Gastrocnemius medialis (tissue), 4 donors: ENCODE data around the gene AIG1. TPM values are rescaled to one million over a fixed set of nuclear protein-coding genes. Genes with fewer than 3 reads are reported as not detected.

ENCODE experiments used
- ATAC-seq, 2 donors: fragments of 150-250 bp; one replicate each; pipeline ENCODE4 v1.9.1; 2016
- DNase-seq, 2 donors: peaks; one replicate each; pipeline ENCODE4 v3.0.0-alpha.2; 2019
- H3K27ac ChIP-seq, 4 donors: fragments of 200-600 bp; sonication (generic); 1 replicate in 1 of 4; 2 replicates in 3 of 4; pipeline ENCODE4 v1.5.1; 2016 to 2018; ENCODE audit warnings: mild to moderate bottlenecking in 2 of 4, moderate library complexity in 1 of 4
- H3K27me3 ChIP-seq, 3 donors: fragments of 200-600 bp; sonication (generic) in 2 of 3; 1 replicate in 1 of 3; 2 replicates in 2 of 3; pipeline versions ENCODE4 v1.5.1 to v1.6.0; 2016 to 2019; ENCODE audit warnings: mild to moderate bottlenecking in 1 of 3, moderate library complexity in 1 of 3
- H3K36me3 ChIP-seq, 2 donors: fragments of 200-600 bp; sonication (generic) in 1 of 2; one replicate each; pipeline ENCODE4 v1.5.1; 2017 to 2018
- H3K4me1 ChIP-seq, 2 donors: fragments of 200-600 bp; sonication (generic) in 1 of 2; one replicate each; pipeline ENCODE4 v1.5.1; 2016 to 2017; ENCODE audit warnings: mild to moderate bottlenecking in 2 of 2
- H3K4me3 ChIP-seq, 4 donors: fragments of 200-600 bp; sonication (generic) in 3 of 4; 1 replicate in 1 of 4; 2 replicates in 3 of 4; pipeline ENCODE4 v1.5.1; 2016 to 2019; ENCODE audit warnings: mild to moderate bottlenecking in 2 of 4
- H3K9me3 ChIP-seq, 3 donors: fragments of 200-600 bp; sonication (generic) in 2 of 3; 1 replicate in 1 of 3; 2 replicates in 2 of 3; pipeline ENCODE4 v1.5.1; 2016 to 2019
- POLR2A ChIP-seq, 2 donors: fragments of 450-650 bp; IDR thresholded peaks; one replicate each; pipeline ENCODE4 v1.6.1; 2017; ENCODE audit warnings: antibody characterized with exemption in 2 of 2, mild to moderate bottlenecking in 2 of 2, moderate library complexity in 2 of 2
- in situ Hi-C, 4 donors: fragments of 200-750 bp; cut with MboI; loops; one replicate each; pipeline versions ENCODE4 v1.15.0 to v1.8.0; 2017; ENCODE audit warnings: low sequenced_read_pairs in 4 of 4
- intact Hi-C: fragments of 100-400 bp; cut with DNase I; formaldehyde crosslinking; loops from one replicate; pipeline ENCODE4 v1.15.1; 2023; ENCODE audit warnings: low total_unique reads
- total RNA-seq, 4 donors: library from RNA; depleted of rRNA; stranded (reverse); fragments of >200 nt; gene quantifications; one replicate each; pipeline versions ENCODE4 v1.1.0 to v1.2.3, GENCODE V29; 2016
- TF ChIP-seq, protein P1 (sequence below), 5 experiments: fragments of 450-650 bp in 3 of 5; fragments of 200-600 bp in 2 of 5; sonication (generic) in 2 of 5; IDR thresholded peaks in 4 of 5; conservative IDR thresholded peaks in 1 of 5; 1 replicate in 4 of 5; 2 replicates in 1 of 5; pipeline ENCODE4 v1.5.1; 2016 to 2019; ENCODE audit warnings: antibody characterized with exemption in 5 of 5, mild to moderate bottlenecking in 3 of 5, moderate library complexity in 3 of 5

Gene AIG1
- total RNA-seq, 4 donors from 2014 or later: 5.3 to 10.3 (median 5.7) TPM

DNA sequence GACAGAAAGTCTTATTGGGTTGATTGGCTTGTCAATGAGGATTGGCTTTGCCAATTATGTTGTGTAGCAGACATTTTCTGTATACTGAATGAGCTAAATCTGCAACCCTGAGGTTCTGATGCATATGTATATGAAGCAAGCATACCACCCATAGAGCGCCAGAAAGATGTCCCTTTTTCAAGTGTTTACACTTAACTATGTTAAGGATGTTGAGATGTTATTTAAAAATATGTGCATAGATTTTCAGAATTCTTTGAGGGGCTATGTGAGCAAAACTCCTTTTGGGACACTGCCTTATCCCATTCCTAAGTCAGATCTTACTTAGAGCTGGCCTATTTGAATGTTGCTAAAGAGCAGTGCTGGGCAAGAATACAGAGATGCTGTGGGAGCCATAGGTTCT is 1.9 kb downstream of the AIG1 start:
- in situ Hi-C loops (no loop called here), intact Hi-C loops (loop anchor here (5.0 to 10.0 kb wide), 2 partner anchors 102 to 175 kb away; no protein-coding TSS in a partner anchor)
- H3K4me3 ChIP-seq: no peak overlapping the region
- peaks cover 36% of the 10 kb centered on the region in 2 donors for H3K4me1 ChIP-seq
- no peaks in the 10 kb centered on the region for H3K27me3 ChIP-seq
- DNase-seq (no peak), ATAC-seq (no peak)
- no peaks in the 10 kb centered on the region for H3K9me3 ChIP-seq
- TF ChIP-seq, protein P1, sequence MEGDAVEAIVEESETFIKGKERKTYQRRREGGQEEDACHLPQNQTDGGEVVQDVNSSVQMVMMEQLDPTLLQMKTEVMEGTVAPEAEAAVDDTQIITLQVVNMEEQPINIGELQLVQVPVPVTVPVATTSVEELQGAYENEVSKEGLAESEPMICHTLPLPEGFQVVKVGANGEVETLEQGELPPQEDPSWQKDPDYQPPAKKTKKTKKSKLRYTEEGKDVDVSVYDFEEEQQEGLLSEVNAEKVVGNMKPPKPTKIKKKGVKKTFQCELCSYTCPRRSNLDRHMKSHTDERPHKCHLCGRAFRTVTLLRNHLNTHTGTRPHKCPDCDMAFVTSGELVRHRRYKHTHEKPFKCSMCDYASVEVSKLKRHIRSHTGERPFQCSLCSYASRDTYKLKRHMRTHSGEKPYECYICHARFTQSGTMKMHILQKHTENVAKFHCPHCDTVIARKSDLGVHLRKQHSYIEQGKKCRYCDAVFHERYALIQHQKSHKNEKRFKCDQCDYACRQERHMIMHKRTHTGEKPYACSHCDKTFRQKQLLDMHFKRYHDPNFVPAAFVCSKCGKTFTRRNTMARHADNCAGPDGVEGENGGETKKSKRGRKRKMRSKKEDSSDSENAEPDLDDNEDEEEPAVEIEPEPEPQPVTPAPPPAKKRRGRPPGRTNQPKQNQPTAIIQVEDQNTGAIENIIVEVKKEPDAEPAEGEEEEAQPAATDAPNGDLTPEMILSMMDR (IDR thresholded peaks at IDR 0.05 in 4 of 5, conservative IDR thresholded peaks at IDR 0.05 in 1 of 5): no peak
- no peak for TF ChIP-seq POLR2A (IDR thresholded peaks at IDR 0.05)
- H3K27ac ChIP-seq: peak overlapping the region; percentile 96 to 100 (median 98)
- no peaks in the 10 kb centered on the region for H3K36me3 ChIP-seq

- Histone ChIP-seq H3K36me3 (no peaks in the 10 kb centered on the region), H3K4me3 (no peak overlapping the region), H3K9me3 (no peaks in the 10 kb centered on the region), H3K27me3 (no peaks in the 10 kb centered on the region), H3K4me1 (peaks cover 36 to 41% of the 10 kb centered on the region in 2 donors), H3K27ac (no peak overlapping the region)
- in situ Hi-C loops (no loop called here), intact Hi-C loops (loop anchor here (5.0 to 10.0 kb wide), 2 partner anchors 101 to 174 kb away; no protein-coding TSS in a partner anchor)
- DNase-seq (no peak), ATAC-seq (no peak)
- TF ChIP-seq, protein P1 (IDR thresholded peaks at IDR 0.05 in 4 of 5, conservative IDR thresholded peaks at IDR 0.05 in 1 of 5): no peak
- no peak for TF ChIP-seq POLR2A (IDR thresholded peaks at IDR 0.05)
Measured at GRCh38 chr6:143063631-143064030, 2.9 kb downstream of the AIG1 start.

DNA sequence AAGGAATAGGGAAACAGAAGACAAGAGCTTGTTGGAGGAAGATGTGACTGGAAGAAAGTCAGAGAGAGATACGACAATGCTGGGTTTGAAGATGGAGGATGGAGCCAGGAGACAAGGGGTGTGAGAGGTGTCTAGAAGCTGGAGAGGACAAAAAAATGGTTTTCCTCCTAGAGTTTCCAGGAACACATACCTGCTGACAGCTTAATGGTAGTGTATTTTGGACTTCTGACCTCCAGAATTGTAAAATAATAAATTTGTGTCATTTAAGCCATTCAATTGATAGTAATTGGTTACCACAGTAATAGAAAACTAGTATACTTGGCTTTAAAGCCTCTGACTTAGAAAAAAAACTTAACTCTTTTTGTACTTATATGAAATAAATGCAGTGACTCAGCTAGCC is 3.6 kb downstream of the AIG1 start:
- no peak overlapping the region for H3K27ac ChIP-seq
- TF ChIP-seq POLR2A (IDR thresholded peaks at IDR 0.05): no peak
- TF ChIP-seq, protein P1 (IDR thresholded peaks at IDR 0.05 in 4 of 5, conservative IDR thresholded peaks at IDR 0.05 in 1 of 5): no peak
- DNase-seq (no peak), ATAC-seq (no peak)
- H3K27me3 ChIP-seq: no peaks in the 10 kb centered on the region
- no peak overlapping the region for H3K4me3 ChIP-seq
- no peaks in the 10 kb centered on the region for H3K9me3 ChIP-seq
- H3K36me3 ChIP-seq: no peaks in the 10 kb centered on the region
- intact Hi-C loops (loop anchor here (5.0 to 10.0 kb wide), 2 partner anchors 101 to 173 kb away; no protein-coding TSS in a partner anchor), in situ Hi-C loops (no loop called here)
- H3K4me1 ChIP-seq: peaks cover 32 to 39% of the 10 kb centered on the region in 2 donors

- H3K4me3 ChIP-seq: no peak overlapping the region
- DNase-seq (no peak), ATAC-seq (no peak)
- H3K9me3 ChIP-seq: no peaks in the 10 kb centered on the region
- peaks cover 24 to 33% of the 10 kb centered on the region in 2 donors for H3K4me1 ChIP-seq
- TF ChIP-seq, protein P1 (IDR thresholded peaks at IDR 0.05 in 4 of 5, conservative IDR thresholded peaks at IDR 0.05 in 1 of 5): no peak
- no peak for TF ChIP-seq POLR2A (IDR thresholded peaks at IDR 0.05)
- no peaks in the 10 kb centered on the region for H3K36me3 ChIP-seq
- H3K27ac ChIP-seq: no peak overlapping the region
- no peaks in the 10 kb centered on the region for H3K27me3 ChIP-seq
- in situ Hi-C loops (no loop called here), intact Hi-C loops (loop anchor here (5.0 to 10.0 kb wide), 2 partner anchors 100 to 172 kb away; no protein-coding TSS in a partner anchor)
Measured at GRCh38 chr6:143064951-143065683, 4.4 kb downstream of the AIG1 start.
